Measurements from ENCODE around the gene ARHGAP40. TPM values are rescaled to one million over a fixed set of nuclear protein-coding genes. Genes with fewer than 3 reads are reported as not detected.
A peak's percentile ranks its signal among the peaks of the same experiment; 100 is the strongest.

Gene ARHGAP40
- polyA plus RNA-seq, 6 donors from 2014 or later: not detected

GRCh38 chr20:38616457-38616856, 14.8 kb downstream of the ARHGAP40 start:
- no peak overlapping the region for H3K4me3 Mint-ChIP-seq
- ATAC-seq (ENCODE audit: low read depth in 2 of 2) (no peak), DNase-seq (no peak)
- peaks cover 28 to 69% (median 31%) of the 10 kb centered on the region in 3 donors for H3K27me3 Mint-ChIP-seq
- H3K36me3 Mint-ChIP-seq: no peaks in the 10 kb centered on the region
- no peak overlapping the region for H3K27ac Mint-ChIP-seq
- no peaks in the 10 kb centered on the region for H3K4me1 Mint-ChIP-seq
- H3K9me3 Mint-ChIP-seq: no peaks in the 10 kb centered on the region

- Mint-ChIP-seq H3K9me3 (no peaks in the 10 kb centered on the region), H3K27ac (peak overlapping the region in 1 of 6 donors; percentile 36), H3K36me3 (no peaks in the 10 kb centered on the region), H3K4me3 (no peak overlapping the region), H3K4me1 (no peaks in the 10 kb centered on the region), H3K27me3 (peaks cover 27 to 73% (median 33%) of the 10 kb centered on the region in 3 donors)
- DNase-seq (no peak), ATAC-seq (ENCODE audit: low read depth in 2 of 2) (no peak)
These were observed 15.6 kb downstream of the ARHGAP40 start for GRCh38 chr20:38617011-38617829.

- no peak overlapping the region for H3K4me3 Mint-ChIP-seq
- H3K27ac Mint-ChIP-seq: no peak overlapping the region
- no peaks in the 10 kb centered on the region for H3K36me3 Mint-ChIP-seq
- DNase-seq (no peak), ATAC-seq (ENCODE audit: low read depth in 2 of 2) (peak; percentile 58 to 70)
- no peaks in the 10 kb centered on the region for H3K4me1 Mint-ChIP-seq
- H3K9me3 Mint-ChIP-seq: no peaks in the 10 kb centered on the region
- H3K27me3 Mint-ChIP-seq: peaks cover 27 to 73% (median 33%) of the 10 kb centered on the region in 3 donors
These were observed 16.2 kb downstream of the ARHGAP40 start for GRCh38 chr20:38617830-38618196.

GRCh38 chr20:38620441-38620840, 18.8 kb downstream of the ARHGAP40 start:
- ATAC-seq (ENCODE audit: low read depth in 2 of 2) (no peak), DNase-seq (no peak)
- no peak overlapping the region for H3K27ac Mint-ChIP-seq
- peaks cover 0 to 10% (median 0%) of the 10 kb centered on the region in 7 donors for H3K9me3 Mint-ChIP-seq
- H3K4me1 Mint-ChIP-seq: no peaks in the 10 kb centered on the region
- no peak overlapping the region for H3K4me3 Mint-ChIP-seq
- H3K27me3 Mint-ChIP-seq: peaks cover 31 to 63% (median 41%) of the 10 kb centered on the region in 3 donors
- H3K36me3 Mint-ChIP-seq: no peaks in the 10 kb centered on the region

- no peak overlapping the region for H3K27ac Mint-ChIP-seq
- H3K9me3 Mint-ChIP-seq: peaks cover 0 to 10% (median 3%) of the 10 kb centered on the region in 7 donors
These were observed 21.5 kb downstream of the ARHGAP40 start for GRCh38 chr20:38623061-38623460.

GRCh38 chr20:38624084-38624483, 22.5 kb downstream of the ARHGAP40 start:
- Mint-ChIP-seq H3K27ac (no peak overlapping the region), H3K9me3 (peaks cover 0 to 10% (median 3%) of the 10 kb centered on the region in 7 donors), H3K36me3 (no peaks in the 10 kb centered on the region), H3K4me1 (no peaks in the 10 kb centered on the region), H3K4me3 (no peak overlapping the region), H3K27me3 (peaks cover 15 to 43% (median 42%) of the 10 kb centered on the region in 3 donors)
- no peak for DNase-seq
- ATAC-seq (ENCODE audit: low read depth in 2 of 2): no peak

More at GRCh38 chr20:38623061-38623460, 21.5 kb downstream of the ARHGAP40 start:
- peaks cover 19 to 50% (median 43%) of the 10 kb centered on the region in 3 donors for H3K27me3 Mint-ChIP-seq
- ATAC-seq (ENCODE audit: low read depth in 2 of 2) (no peak), DNase-seq (no peak)
- no peaks in the 10 kb centered on the region for H3K4me1 Mint-ChIP-seq
- H3K4me3 Mint-ChIP-seq: no peak overlapping the region
- no peaks in the 10 kb centered on the region for H3K36me3 Mint-ChIP-seq

- Mint-ChIP-seq H3K27me3 (peaks cover 18 to 55% (median 45%) of the 10 kb centered on the region in 3 donors), H3K27ac (no peak overlapping the region), H3K4me3 (no peak overlapping the region), H3K4me1 (no peaks in the 10 kb centered on the region), H3K36me3 (no peaks in the 10 kb centered on the region), H3K9me3 (peaks cover 0 to 10% (median 3%) of the 10 kb centered on the region in 7 donors)
- no peak for ATAC-seq (ENCODE audit: low read depth in 2 of 2)
- no peak for DNase-seq
These were observed 24.3 kb downstream of the ARHGAP40 start for GRCh38 chr20:38625896-38626295.

GRCh38 chr20:38626921-38627659, 25.5 kb downstream of the ARHGAP40 start:
- DNase-seq (no peak), ATAC-seq (ENCODE audit: low read depth in 2 of 2) (no peak)
- Mint-ChIP-seq H3K9me3 (peaks cover 0 to 10% (median 3%) of the 10 kb centered on the region in 7 donors), H3K4me1 (no peaks in the 10 kb centered on the region), H3K27ac (no peak overlapping the region), H3K4me3 (no peak overlapping the region), H3K27me3 (peaks cover 13 to 50% (median 37%) of the 10 kb centered on the region in 3 donors), H3K36me3 (no peaks in the 10 kb centered on the region)

- ATAC-seq (ENCODE audit: low read depth in 2 of 2) (no peak), DNase-seq (no peak)
- no peak overlapping the region for H3K27ac Mint-ChIP-seq
- no peaks in the 10 kb centered on the region for H3K36me3 Mint-ChIP-seq
- peaks cover 4 to 5% (median 5%) of the 10 kb centered on the region in 3 donors for H3K4me1 Mint-ChIP-seq
- peaks cover 0 to 10% (median 3%) of the 10 kb centered on the region in 7 donors for H3K9me3 Mint-ChIP-seq
- peaks cover 13 to 42% (median 26%) of the 10 kb centered on the region in 3 donors for H3K27me3 Mint-ChIP-seq
- no peak overlapping the region for H3K4me3 Mint-ChIP-seq
These were observed 27.2 kb downstream of the ARHGAP40 start for GRCh38 chr20:38628580-38629470.

- Mint-ChIP-seq H3K36me3 (no peaks in the 10 kb centered on the region), H3K9me3 (peaks cover 0 to 6% (median 0%) of the 10 kb centered on the region in 7 donors), H3K4me3 (no peak overlapping the region), H3K4me1 (peaks cover 4 to 8% (median 7%) of the 10 kb centered on the region in 3 donors), H3K27ac (peak overlapping the region in 1 of 6 donors; percentile 86), H3K27me3 (peaks cover 12 to 37% (median 35%) of the 10 kb centered on the region in 3 donors)
- DNase-seq (no peak), ATAC-seq (ENCODE audit: low read depth in 2 of 2) (no peak)
These were observed 28.4 kb downstream of the ARHGAP40 start for GRCh38 chr20:38629979-38630378.

- DNase-seq: no peak
- H3K9me3 Mint-ChIP-seq: peaks cover 0 to 6% (median 0%) of the 10 kb centered on the region in 7 donors
These were observed 29.1 kb downstream of the ARHGAP40 start for GRCh38 chr20:38630727-38631126.

GRCh38 chr20:38631155-38632022, 29.8 kb downstream of the ARHGAP40 start:
- peaks cover 4 to 11% (median 7%) of the 10 kb centered on the region in 3 donors for H3K4me1 Mint-ChIP-seq
- no peak overlapping the region for H3K4me3 Mint-ChIP-seq

More at GRCh38 chr20:38630727-38631126, 29.1 kb downstream of the ARHGAP40 start:
- Mint-ChIP-seq H3K27ac (peak overlapping the region in 1 of 6 donors; percentile 32), H3K4me3 (no peak overlapping the region), H3K4me1 (peaks cover 4 to 9% (median 7%) of the 10 kb centered on the region in 3 donors), H3K36me3 (no peaks in the 10 kb centered on the region), H3K27me3 (peaks cover 12 to 37% (median 35%) of the 10 kb centered on the region in 3 donors)
- ATAC-seq (ENCODE audit: low read depth in 2 of 2): no peak

More at GRCh38 chr20:38631155-38632022, 29.8 kb downstream of the ARHGAP40 start:
- no peaks in the 10 kb centered on the region for H3K36me3 Mint-ChIP-seq
- DNase-seq: no peak
- peaks cover 0 to 6% (median 0%) of the 10 kb centered on the region in 7 donors for H3K9me3 Mint-ChIP-seq
- H3K27me3 Mint-ChIP-seq: peaks cover 12 to 37% (median 35%) of the 10 kb centered on the region in 3 donors
- H3K27ac Mint-ChIP-seq: peak overlapping the region in 1 of 6 donors; percentile 32
- no peak for ATAC-seq (ENCODE audit: low read depth in 2 of 2)

All from naive B cell (primary cell).